NCI-H345 treated with DMSO at 0.1 percent for 48 hours (cell line): ENCODE data around the gene SPRR3.
"Not testable (repeated sequence)": the region's sequence is repeated elsewhere in the genome, so short reads cannot be mapped to it uniquely, and the experiment has no call there.

Experiments
- DNase-seq: peaks from one replicate; lab custom pipeline; 2025; ENCODE audit not compliant: unreplicated experiment; lab: John Stamatoyannopoulos, UW

Gene SPRR3

GRCh38 chr1:152983234-152983633 lies 18.3 kb upstream of the SPRR3 start:
- DNase-seq: no peak

- DNase-seq: no peak
Measured at GRCh38 chr1:152983743-152984142, 17.8 kb upstream of the SPRR3 start, which contains the start of gene SPRR1A. SPRR1A (plus strand) TSS chr1:152984081; CDS start chr1:152985231, 1,150 bp downstream.

- DNase-seq: no peak
Measured at GRCh38 chr1:152986578-152986977, 15.0 kb upstream of the SPRR3 start.

GRCh38 chr1:152993186-152993585 lies 8.4 kb upstream of the SPRR3 start:
- no peak for DNase-seq

- no peak for DNase-seq
Measured at GRCh38 chr1:152995842-152996241, 5.7 kb upstream of the SPRR3 start.

- no peak for DNase-seq
Measured at GRCh38 chr1:152996633-152997400, 4.7 kb upstream of the SPRR3 start.

- no peak for DNase-seq
Measured at GRCh38 chr1:152997901-152998300, 3.6 kb upstream of the SPRR3 start.

- DNase-seq: no peak
Measured at GRCh38 chr1:152998476-152998875, 3.1 kb upstream of the SPRR3 start.

- no peak for DNase-seq
Measured at GRCh38 chr1:152999818-153000217, 1.7 kb upstream of the SPRR3 start.

- DNase-seq: no peak
Measured at GRCh38 chr1:153000294-153000693, 1.3 kb upstream of the SPRR3 start.

- DNase-seq: not testable (repeated sequence)
Measured at GRCh38 chr1:153011235-153011758, 9.7 kb downstream of the SPRR3 start.

- not testable (repeated sequence) for DNase-seq
Measured at GRCh38 chr1:153021829-153022228, 20.3 kb downstream of the SPRR3 start.

GRCh38 chr1:153022340-153022739 lies 20.8 kb downstream of the SPRR3 start:
- not testable (repeated sequence) for DNase-seq

GRCh38 chr1:153023109-153023508 lies 21.6 kb downstream of the SPRR3 start:
- no peak for DNase-seq

- no peak for DNase-seq
Measured at GRCh38 chr1:153024413-153024812, 22.9 kb downstream of the SPRR3 start.

- no peak for DNase-seq
Measured at GRCh38 chr1:153025797-153026196, 24.2 kb downstream of the SPRR3 start.

- DNase-seq: no peak
Measured at GRCh38 chr1:153028766-153029165, 27.2 kb downstream of the SPRR3 start.

GRCh38 chr1:153030895-153031294 lies 29.3 kb downstream of the SPRR3 start, which contains the start of gene SPRR1B:
SPRR1B (plus strand) TSS chr1:153031203; CDS start chr1:153032346, 1,143 bp downstream.
- DNase-seq: no peak

GRCh38 chr1:153032073-153032472 lies 30.5 kb downstream of the SPRR3 start:
- DNase-seq: no peak

GRCh38 chr1:153032677-153033308 lies 31.2 kb downstream of the SPRR3 start:
- DNase-seq: no peak

GRCh38 chr1:153035211-153035610 lies 33.7 kb downstream of the SPRR3 start:
- DNase-seq: no peak
